Erythroblast (primary cell): ENCODE measurements around the gene ZNF189.

Source experiments
- GATA1 ChIP-seq: IDR thresholded peaks from 2 replicates; pipeline ENCODE4 v1.6.1; 2011; ENCODE audit warnings: low read depth, mild to moderate bottlenecking, control low read depth, low read length, moderate library complexity
- POLR2A ChIP-seq: IDR thresholded peaks from 2 replicates; pipeline ENCODE4 v1.6.1; 2011; ENCODE audit warnings: mild to moderate bottlenecking, low read length

GRCh38 chr9:101350285-101350684 is 48.4 kb upstream of the ZNF189 start:
- no peak for TF ChIP-seq POLR2A
- TF ChIP-seq GATA1 = no peak
